HL-60 (cell line): Measurements from ENCODE around the gene GNG7.

ENCODE experiments used
- DNase-seq, 2 experiments: peaks; one replicate each; pipeline ENCODE4 v3.0.0-alpha.2; 2010 to 2020; ENCODE audit warnings: low read depth in 1 of 2, low spot score in 1 of 2
- H3K27ac ChIP-seq: fragments of 250-450 bp; sonication (Bioruptor Pico); replicated peaks from 2 replicates; pipeline ENCODE4 v1.5.1; 2020; ENCODE audit warnings: mild to moderate bottlenecking, moderate library complexity
- H3K27me3 ChIP-seq: fragments of 250-450 bp; sonication (Bioruptor Pico); 2 replicates; pipeline ENCODE4 v1.5.1; 2021; ENCODE audit warnings: mild to moderate bottlenecking, moderate library complexity; ENCODE audit not compliant: insufficient read depth, poor library complexity, severe bottlenecking
- H3K4me3 ChIP-seq: replicated peaks from 2 replicates; pipeline ENCODE4 v1.5.1; 2011; ENCODE audit warnings: mild to moderate bottlenecking, control low read depth, low read length; ENCODE audit not compliant: insufficient read depth
- GABPA ChIP-seq: IDR thresholded peaks from 2 replicates; pipeline ENCODE4 v1.6.1; 2012; ENCODE audit warnings: low read depth
- POLR2AphosphoS5 ChIP-seq: IDR thresholded peaks from 2 replicates; pipeline ENCODE4 v1.6.1; 2012; ENCODE audit warnings: low read depth
- SPI1 ChIP-seq: IDR thresholded peaks from 2 replicates; pipeline ENCODE4 v1.6.1; 2012; ENCODE audit warnings: low read depth, mild to moderate bottlenecking, borderline replicate concordance
- TF ChIP-seq, protein P1 (sequence below): IDR thresholded peaks from one replicate; pipeline ENCODE4 v1.5.1; 2011; ENCODE audit warnings: low read length, control low read depth, inconsistent platforms; ENCODE audit not compliant: insufficient read depth
- TF ChIP-seq, protein P2 (sequence below): IDR thresholded peaks from 2 replicates; pipeline ENCODE4 v1.6.1; 2012; ENCODE audit warnings: low read depth; ENCODE audit not compliant: insufficient replicate concordance

Gene GNG7

DNA sequence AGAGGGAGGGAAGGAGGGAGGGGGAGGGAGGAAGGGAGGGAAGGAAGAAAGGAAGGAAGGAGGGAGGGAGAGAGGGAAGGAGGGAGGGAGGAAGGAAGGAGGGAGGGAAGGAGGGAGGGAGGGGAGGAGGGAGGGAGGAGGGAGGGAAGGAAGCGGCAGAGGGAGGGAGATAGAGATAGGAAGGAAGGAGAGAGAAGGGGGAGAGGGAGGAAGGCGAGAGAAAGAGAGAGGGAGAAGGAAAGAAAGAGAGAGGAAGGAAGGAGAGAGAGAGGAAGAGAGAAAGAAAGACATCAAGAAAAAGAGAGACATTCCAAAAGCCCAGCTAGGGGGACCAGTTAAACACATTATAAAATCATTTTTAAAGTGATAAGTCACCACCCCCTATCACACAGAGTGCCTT is 62.5 kb downstream of the GNG7 start:
- TF ChIP-seq, protein P1, sequence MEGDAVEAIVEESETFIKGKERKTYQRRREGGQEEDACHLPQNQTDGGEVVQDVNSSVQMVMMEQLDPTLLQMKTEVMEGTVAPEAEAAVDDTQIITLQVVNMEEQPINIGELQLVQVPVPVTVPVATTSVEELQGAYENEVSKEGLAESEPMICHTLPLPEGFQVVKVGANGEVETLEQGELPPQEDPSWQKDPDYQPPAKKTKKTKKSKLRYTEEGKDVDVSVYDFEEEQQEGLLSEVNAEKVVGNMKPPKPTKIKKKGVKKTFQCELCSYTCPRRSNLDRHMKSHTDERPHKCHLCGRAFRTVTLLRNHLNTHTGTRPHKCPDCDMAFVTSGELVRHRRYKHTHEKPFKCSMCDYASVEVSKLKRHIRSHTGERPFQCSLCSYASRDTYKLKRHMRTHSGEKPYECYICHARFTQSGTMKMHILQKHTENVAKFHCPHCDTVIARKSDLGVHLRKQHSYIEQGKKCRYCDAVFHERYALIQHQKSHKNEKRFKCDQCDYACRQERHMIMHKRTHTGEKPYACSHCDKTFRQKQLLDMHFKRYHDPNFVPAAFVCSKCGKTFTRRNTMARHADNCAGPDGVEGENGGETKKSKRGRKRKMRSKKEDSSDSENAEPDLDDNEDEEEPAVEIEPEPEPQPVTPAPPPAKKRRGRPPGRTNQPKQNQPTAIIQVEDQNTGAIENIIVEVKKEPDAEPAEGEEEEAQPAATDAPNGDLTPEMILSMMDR = no peak
- TF ChIP-seq GABPA = no peak
- Histone ChIP-seq H3K27ac (no peak overlapping the region), H3K4me3 (no peak overlapping the region), H3K27me3 (no peaks in the 10 kb centered on the region)
- no peak for DNase-seq

DNA sequence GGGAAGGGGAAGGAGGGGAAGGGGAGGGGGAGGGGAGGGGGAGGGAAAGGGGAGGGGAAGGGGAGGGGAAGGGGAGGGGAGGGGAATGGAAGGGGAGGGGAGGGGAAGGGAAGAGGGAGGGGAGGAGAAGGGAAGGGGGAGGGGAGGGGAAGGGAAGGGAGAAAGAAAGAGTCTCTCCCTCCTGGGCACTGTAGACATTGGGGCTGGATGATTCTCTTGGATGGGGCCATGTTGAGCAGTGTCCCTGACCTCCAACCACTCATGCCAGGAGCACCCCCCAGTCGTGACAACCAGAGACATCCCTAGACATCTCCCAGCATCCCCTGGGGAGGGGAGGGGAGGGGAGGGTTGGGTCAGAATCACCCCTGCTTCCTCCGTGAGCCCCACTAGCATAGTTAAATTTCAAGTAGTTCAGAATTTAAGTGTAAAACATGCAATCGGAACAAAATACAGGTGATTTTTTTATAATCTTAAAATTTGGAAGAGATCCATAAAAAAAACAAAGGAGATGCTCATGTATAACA is 64.0 kb downstream of the GNG7 start:
- DNase-seq = no peak
- H3K27me3 ChIP-seq = no peaks in the 10 kb centered on the region
- H3K4me3 ChIP-seq = no peak overlapping the region
- TF ChIP-seq SPI1 (no peak), POLR2AphosphoS5 (no peak), GABPA (no peak)
- TF ChIP-seq, protein P2, sequence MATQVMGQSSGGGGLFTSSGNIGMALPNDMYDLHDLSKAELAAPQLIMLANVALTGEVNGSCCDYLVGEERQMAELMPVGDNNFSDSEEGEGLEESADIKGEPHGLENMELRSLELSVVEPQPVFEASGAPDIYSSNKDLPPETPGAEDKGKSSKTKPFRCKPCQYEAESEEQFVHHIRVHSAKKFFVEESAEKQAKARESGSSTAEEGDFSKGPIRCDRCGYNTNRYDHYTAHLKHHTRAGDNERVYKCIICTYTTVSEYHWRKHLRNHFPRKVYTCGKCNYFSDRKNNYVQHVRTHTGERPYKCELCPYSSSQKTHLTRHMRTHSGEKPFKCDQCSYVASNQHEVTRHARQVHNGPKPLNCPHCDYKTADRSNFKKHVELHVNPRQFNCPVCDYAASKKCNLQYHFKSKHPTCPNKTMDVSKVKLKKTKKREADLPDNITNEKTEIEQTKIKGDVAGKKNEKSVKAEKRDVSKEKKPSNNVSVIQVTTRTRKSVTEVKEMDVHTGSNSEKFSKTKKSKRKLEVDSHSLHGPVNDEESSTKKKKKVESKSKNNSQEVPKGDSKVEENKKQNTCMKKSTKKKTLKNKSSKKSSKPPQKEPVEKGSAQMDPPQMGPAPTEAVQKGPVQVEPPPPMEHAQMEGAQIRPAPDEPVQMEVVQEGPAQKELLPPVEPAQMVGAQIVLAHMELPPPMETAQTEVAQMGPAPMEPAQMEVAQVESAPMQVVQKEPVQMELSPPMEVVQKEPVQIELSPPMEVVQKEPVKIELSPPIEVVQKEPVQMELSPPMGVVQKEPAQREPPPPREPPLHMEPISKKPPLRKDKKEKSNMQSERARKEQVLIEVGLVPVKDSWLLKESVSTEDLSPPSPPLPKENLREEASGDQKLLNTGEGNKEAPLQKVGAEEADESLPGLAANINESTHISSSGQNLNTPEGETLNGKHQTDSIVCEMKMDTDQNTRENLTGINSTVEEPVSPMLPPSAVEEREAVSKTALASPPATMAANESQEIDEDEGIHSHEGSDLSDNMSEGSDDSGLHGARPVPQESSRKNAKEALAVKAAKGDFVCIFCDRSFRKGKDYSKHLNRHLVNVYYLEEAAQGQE = no peak
- TF ChIP-seq, protein P1 = no peak
- no peak overlapping the region for H3K27ac ChIP-seq

DNA sequence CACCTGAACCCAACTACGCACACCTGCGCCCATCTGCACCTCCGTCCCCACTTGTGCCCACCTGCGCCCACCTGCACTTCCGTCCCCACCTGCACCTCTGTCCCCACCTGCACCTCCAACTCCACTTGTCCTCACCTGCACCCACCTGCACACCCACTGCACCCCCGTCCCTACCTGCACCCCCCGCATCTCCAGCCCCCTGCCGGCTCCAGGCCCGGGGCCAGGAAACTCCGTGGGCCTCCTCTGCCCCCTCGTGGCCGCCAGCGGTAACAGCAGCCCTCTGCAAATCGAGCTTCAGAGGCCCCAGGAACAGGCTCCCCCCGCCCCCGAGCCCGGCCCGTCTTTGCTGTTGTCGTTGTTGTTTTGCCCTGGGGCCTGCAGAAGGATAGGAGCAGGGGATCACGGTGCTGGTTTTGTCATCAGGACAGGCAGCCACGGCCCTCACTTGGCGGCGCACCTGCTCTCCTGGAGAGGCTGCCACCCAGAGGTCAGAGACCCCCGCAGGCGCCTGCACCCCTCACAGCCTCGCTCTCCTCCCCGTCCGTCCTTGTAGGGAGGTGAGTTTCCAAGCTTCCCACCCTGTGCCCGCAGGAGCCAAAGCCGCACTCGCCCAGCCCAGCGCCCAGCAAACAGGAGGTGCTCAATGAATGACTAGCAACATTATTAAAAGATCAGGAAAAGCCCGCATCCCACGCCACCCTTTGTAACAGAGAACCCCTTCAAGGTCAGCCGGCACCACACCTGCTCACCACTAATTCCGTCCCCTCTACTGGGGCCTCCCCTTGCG is 65.4 kb downstream of the GNG7 start:
- TF ChIP-seq GABPA (no peak), SPI1 (no peak), POLR2AphosphoS5 (no peak)
- TF ChIP-seq, protein P2 = no peak
- TF ChIP-seq, protein P1 = peak; percentile 59
- Histone ChIP-seq H3K27ac (no peak overlapping the region), H3K27me3 (no peaks in the 10 kb centered on the region), H3K4me3 (no peak overlapping the region)
- peak in 1 of 2 experiments; percentile 66 for DNase-seq
